Tibial nerve (tissue), 3 donors: ENCODE measurements around the gene MDFIC.

Experiments
- POLR2A ChIP-seq, 2 donors: fragments of 450-650 bp; IDR thresholded peaks; one replicate each; pipeline ENCODE4 v1.6.1; 2017; ENCODE audit warnings: antibody characterized with exemption in 2 of 2, mild to moderate bottlenecking in 2 of 2, moderate library complexity in 2 of 2
- TF ChIP-seq, protein P1 (sequence below), 5 experiments: fragments of 200-600 bp in 3 of 5; fragments of 450-650 bp in 2 of 5; sonication (generic) in 3 of 5; IDR thresholded peaks; one replicate each; pipeline ENCODE4 v1.5.1; 2016 to 2019; ENCODE audit warnings: antibody characterized with exemption in 5 of 5, mild to moderate bottlenecking in 3 of 5, moderate library complexity in 2 of 5

DNA sequence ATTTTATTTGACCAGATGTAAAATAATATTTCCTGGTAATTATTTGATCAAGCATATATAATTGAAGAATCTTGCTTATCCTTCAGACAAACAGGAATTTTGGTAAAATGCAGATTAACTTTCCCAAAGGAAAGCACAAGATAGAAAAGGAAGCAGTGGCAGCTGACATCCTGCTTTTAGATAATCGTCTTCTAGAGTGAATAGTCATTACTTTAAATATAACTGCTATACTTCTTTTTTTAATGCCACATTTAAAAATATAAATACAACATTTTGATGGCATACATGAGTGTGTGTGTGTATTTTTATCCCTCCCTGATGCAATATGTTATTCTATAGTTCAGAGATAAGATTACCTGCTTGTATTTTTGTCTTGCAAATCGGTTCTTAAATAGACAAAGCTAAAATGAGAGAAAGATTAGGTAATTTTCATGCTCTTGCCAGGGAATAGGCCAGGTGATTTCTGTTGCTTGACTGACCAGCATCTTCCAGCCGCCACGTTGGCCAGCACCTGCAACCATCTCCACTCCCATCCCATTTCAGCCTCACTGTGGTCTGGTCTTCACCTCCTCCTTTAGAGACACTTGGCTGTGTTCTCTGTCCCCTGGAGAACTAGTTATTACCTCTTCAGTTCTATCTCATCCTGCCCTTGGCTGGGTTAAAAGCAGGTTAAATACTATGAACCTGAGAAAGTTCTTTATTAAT is 58.1 kb downstream of the MDFIC start:
- TF ChIP-seq, protein P1, sequence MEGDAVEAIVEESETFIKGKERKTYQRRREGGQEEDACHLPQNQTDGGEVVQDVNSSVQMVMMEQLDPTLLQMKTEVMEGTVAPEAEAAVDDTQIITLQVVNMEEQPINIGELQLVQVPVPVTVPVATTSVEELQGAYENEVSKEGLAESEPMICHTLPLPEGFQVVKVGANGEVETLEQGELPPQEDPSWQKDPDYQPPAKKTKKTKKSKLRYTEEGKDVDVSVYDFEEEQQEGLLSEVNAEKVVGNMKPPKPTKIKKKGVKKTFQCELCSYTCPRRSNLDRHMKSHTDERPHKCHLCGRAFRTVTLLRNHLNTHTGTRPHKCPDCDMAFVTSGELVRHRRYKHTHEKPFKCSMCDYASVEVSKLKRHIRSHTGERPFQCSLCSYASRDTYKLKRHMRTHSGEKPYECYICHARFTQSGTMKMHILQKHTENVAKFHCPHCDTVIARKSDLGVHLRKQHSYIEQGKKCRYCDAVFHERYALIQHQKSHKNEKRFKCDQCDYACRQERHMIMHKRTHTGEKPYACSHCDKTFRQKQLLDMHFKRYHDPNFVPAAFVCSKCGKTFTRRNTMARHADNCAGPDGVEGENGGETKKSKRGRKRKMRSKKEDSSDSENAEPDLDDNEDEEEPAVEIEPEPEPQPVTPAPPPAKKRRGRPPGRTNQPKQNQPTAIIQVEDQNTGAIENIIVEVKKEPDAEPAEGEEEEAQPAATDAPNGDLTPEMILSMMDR (IDR thresholded peaks at IDR 0.05): no peak
- no peak for TF ChIP-seq POLR2A (IDR thresholded peaks at IDR 0.05)
